GM19463 (cell line): ENCODE results near the gene LMBRD2.
"Not testable (repeated sequence)": the region's sequence is repeated elsewhere in the genome, so short reads cannot be mapped to it uniquely, and the experiment has no call there.

Experiments
- ATAC-seq: cut with Tn5 transposase; IDR thresholded peaks from one replicate; pipeline ENCODE4 v1.9.1; 2021; ENCODE audit warnings: mild to moderate bottlenecking, moderate library complexity; ENCODE audit not compliant: unreplicated experiment

The LMBRD2 gene

GRCh38 chr5:36151434-36152323 is at the start of gene LMBRD2, which contains the start of gene SKP2:
Gene LMBRD2, minus strand, starts transcription at chr5:36151887. Its CDS starts 8,538 bp downstream, at chr5:36143349.
Gene SKP2, plus strand, starts transcription at chr5:36152111. Its CDS starts 152 bp downstream, at chr5:36152263.
- peak; percentile 98 for ATAC-seq

GRCh38 chr5:36200513-36200912 is 48.8 kb upstream of the LMBRD2 start:
- no peak for ATAC-seq

- ATAC-seq = no peak
Measured at GRCh38 chr5:36199620-36200019, 47.9 kb upstream of the LMBRD2 start.

- ATAC-seq = not testable (repeated sequence)
Measured at GRCh38 chr5:36198783-36199182, 47.1 kb upstream of the LMBRD2 start.

- no peak for ATAC-seq
Measured at GRCh38 chr5:36198281-36198680, 46.6 kb upstream of the LMBRD2 start.

- no peak for ATAC-seq
Measured at GRCh38 chr5:36193746-36194145, 42.1 kb upstream of the LMBRD2 start.

- ATAC-seq = not testable (repeated sequence)
Measured at GRCh38 chr5:36184408-36184807, 32.7 kb upstream of the LMBRD2 start.

GRCh38 chr5:36181774-36182173 is 30.1 kb upstream of the LMBRD2 start:
- no peak for ATAC-seq

- no peak for ATAC-seq
Measured at GRCh38 chr5:36180556-36181350, 29.1 kb upstream of the LMBRD2 start.

- no peak for ATAC-seq
Measured at GRCh38 chr5:36179950-36180349, 28.3 kb upstream of the LMBRD2 start.

GRCh38 chr5:36178524-36178890 is 26.8 kb upstream of the LMBRD2 start:
- no peak for ATAC-seq

- ATAC-seq = no peak
Measured at GRCh38 chr5:36177715-36178523, 26.2 kb upstream of the LMBRD2 start.

- peak; percentile 98 for ATAC-seq
Measured at GRCh38 chr5:36177154-36177553, 25.5 kb upstream of the LMBRD2 start.

- ATAC-seq = no peak
Measured at GRCh38 chr5:36175043-36175442, 23.4 kb upstream of the LMBRD2 start.

- no peak for ATAC-seq
Measured at GRCh38 chr5:36174119-36174518, 22.4 kb upstream of the LMBRD2 start.

- ATAC-seq = no peak
Measured at GRCh38 chr5:36173426-36173825, 21.7 kb upstream of the LMBRD2 start.

GRCh38 chr5:36172599-36172998 is 20.9 kb upstream of the LMBRD2 start:
- ATAC-seq = no peak

GRCh38 chr5:36170832-36171424 is 19.2 kb upstream of the LMBRD2 start:
- no peak for ATAC-seq

GRCh38 chr5:36168737-36169136 is 17.1 kb upstream of the LMBRD2 start:
- ATAC-seq = no peak

- no peak for ATAC-seq
Measured at GRCh38 chr5:36164461-36164860, 12.8 kb upstream of the LMBRD2 start.
